ENCODE measurements around the gene ARL3.

Gene ARL3

GRCh38 chr10:102645388-102645740, 68.8 kb downstream of the ARL3 start:
- in situ Hi-C loops (cut with HindIII; ENCODE audit: low sequenced_read_pairs) = no loop called here
- TF ChIP-seq CTCF (IDR thresholded peaks at IDR 0.05; ENCODE audit: low read depth, low read length) = no peak
- peak overlapping the region; percentile 85 for H3K4me3 ChIP-seq (ENCODE audit: low read depth, low read length)
- no peak for DNase-seq (ENCODE audit: low read depth, low spot score)

DNA sequence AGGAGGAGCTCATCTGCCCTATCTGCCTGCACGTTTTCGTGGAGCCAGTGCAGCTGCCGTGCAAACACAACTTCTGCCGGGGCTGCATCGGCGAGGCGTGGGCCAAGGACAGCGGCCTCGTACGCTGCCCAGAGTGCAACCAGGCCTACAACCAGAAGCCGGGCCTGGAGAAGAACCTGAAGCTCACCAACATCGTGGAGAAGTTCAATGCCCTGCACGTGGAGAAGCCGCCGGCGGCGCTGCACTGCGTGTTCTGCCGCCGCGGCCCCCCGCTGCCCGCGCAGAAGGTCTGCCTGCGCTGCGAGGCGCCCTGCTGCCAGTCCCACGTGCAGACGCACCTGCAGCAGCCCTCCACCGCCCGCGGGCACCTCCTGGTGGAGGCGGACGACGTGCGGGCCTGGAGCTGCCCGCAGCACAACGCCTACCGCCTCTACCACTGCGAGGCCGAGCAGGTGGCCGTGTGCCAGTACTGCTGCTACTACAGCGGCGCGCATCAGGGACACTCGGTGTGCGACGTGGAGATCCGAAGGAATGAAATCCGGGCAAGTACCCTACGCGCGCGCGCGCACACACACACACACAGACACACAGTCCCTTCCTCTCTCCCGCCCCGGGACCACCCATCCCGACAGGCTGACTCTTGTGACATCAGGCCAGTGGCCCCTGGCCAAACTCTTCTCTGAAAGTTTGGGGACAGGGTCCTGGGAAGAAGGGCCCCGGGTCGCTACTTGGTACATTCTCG, 69.4 kb downstream of the ARL3 start:
- DNase-seq (ENCODE audit: low read depth, low spot score) = peak; percentile 74
- in situ Hi-C loops (cut with HindIII; ENCODE audit: low sequenced_read_pairs) = no loop called here
- H3K4me3 ChIP-seq (ENCODE audit: low read depth, low read length) = peak overlapping the region; percentile 85
- peak; percentile 60 for TF ChIP-seq CTCF (IDR thresholded peaks at IDR 0.05; ENCODE audit: low read depth, low read length)

DNA sequence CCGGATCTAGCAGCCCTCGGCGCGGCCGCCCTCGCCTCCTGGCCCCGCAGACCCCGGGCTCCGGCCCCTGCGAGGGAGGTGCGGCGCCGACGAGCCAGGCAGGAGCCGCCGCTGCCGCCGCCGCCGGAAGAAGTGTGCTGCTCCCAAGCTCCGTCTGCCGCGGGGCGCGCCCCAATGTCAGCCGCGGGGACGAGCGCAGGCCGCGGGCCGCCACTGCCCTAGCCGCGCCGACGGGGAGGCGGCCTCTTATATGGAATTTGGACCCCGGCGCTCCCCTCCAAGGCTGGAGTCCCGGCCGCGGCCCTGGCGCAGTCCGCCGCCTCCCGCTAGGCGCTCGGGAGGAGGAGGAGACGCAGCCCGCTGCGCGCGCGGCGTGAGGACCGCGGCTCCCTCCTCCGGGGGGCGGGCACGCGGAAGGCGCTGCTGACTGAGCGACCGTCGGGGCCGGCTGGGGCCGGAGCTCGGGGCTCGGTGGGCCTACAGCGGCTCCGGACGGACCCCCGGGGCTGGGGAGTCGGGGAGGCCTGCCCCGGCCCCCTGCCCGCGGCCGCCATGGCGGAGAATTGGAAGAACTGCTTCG, 70.0 kb downstream of the ARL3 start, which contains the start of gene TRIM8:
Gene TRIM8 (plus strand): TSS at position 414 of the 580 bp plus-strand sequence. CDS start 139 bp downstream, at position 553.
- in situ Hi-C loops (cut with HindIII; ENCODE audit: low sequenced_read_pairs) = no loop called here
- TF ChIP-seq CTCF (IDR thresholded peaks at IDR 0.05; ENCODE audit: low read depth, low read length) = no peak
- H3K4me3 ChIP-seq (ENCODE audit: low read depth, low read length) = peak within 1 kb of the TSS; percentile 85
- DNase-seq (ENCODE audit: low read depth, low spot score) = peak; percentile 32

DNA sequence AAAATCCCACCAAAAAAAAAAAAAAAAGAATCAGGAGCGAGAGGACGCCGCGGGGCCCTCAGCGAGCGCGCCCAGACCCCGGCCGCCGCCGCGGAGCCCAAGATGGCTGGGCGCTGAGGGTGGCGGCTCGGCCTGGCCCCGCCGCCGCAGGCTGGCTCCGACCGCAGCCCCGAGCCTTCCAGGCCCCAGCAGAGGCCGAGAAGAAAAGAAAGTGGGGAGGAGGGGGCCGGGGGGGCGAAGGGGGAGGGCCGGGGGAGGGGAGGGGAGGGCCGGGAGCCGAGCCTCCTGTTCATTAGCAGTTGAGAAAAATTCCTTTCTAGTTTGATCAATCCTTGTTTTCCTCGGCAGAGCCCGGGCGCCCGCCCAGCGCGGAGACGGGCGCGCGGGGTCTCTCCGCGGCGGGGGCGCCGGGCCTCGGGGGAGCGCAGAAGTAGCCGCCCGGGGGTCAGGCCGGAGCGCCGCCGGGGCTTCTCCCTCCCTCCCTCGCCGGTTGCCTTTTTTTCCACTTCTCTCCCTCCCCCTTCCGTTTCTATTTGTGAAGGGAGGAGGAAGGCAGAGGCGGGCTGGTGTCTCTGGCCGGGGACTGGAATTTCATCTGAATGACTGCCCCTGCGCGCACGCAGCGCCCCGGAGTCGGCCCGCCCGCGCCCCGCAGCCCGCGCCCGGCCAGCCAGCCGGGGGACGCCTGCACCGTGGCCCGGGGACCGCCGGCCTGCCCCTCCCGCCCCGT, 70.7 kb downstream of the ARL3 start:
- no peak for TF ChIP-seq CTCF (IDR thresholded peaks at IDR 0.05; ENCODE audit: low read depth, low read length)
- in situ Hi-C loops (cut with HindIII; ENCODE audit: low sequenced_read_pairs) = no loop called here
- peak; percentile 75 for DNase-seq (ENCODE audit: low read depth, low spot score)
- H3K4me3 ChIP-seq (ENCODE audit: low read depth, low read length) = peak overlapping the region; percentile 85

GRCh38 chr10:102642736-102643335, 71.4 kb downstream of the ARL3 start:
- in situ Hi-C loops (cut with HindIII; ENCODE audit: low sequenced_read_pairs) = no loop called here
- peak overlapping the region; percentile 85 for H3K4me3 ChIP-seq (ENCODE audit: low read depth, low read length)
- TF ChIP-seq CTCF (IDR thresholded peaks at IDR 0.05; ENCODE audit: low read depth, low read length) = no peak
- peak; percentile 60 for DNase-seq (ENCODE audit: low read depth, low spot score)

Measured in astrocyte of the spinal cord (primary cell).